Endothelial cell of umbilical vein (primary cell): ENCODE data around the gene ITIH4. TPM values are rescaled to one million over a fixed set of nuclear protein-coding genes. Genes with fewer than 3 reads are reported as not detected.

Source experiments
- BruUV-seq: library from RNA; stranded (reverse); fragments of 400-500 nt; replicated peaks from 2 replicates; lab custom pipeline; 2021; lab: Mats Ljungman, UMichigan
- CTCF ChIA-PET: fragments of 300-600, 350-600 bp; sonication (Branson Sonifier 250); formaldehyde crosslinking; loops from one replicate; lab custom pipeline; 2021; ENCODE audit warnings: antibody characterized with exemption, inconsistent platforms; lab: Charles Lee
- POLR2A ChIA-PET: fragments of 300-600, 350-600 bp; sonication (Branson Sonifier 250); formaldehyde crosslinking; loops from one replicate; lab custom pipeline; 2021; ENCODE audit warnings: antibody characterized with exemption, inconsistent platforms; lab: Charles Lee
- DNase-seq: peaks from one replicate; pipeline ENCODE4 v3.0.0-alpha.2; 2011; ENCODE audit warnings: low read depth, low spot score
- FAIRE-seq: peaks from 2 replicates; lab custom pipeline; 2011; peaks lifted over from hg19 to GRCh38; lab: Jason Lieb, UNC
- H2AFZ ChIP-seq: 2 replicates; pipeline ENCODE4 v1.6.0; 2012; ENCODE audit warnings: low read depth, low read length, control low read depth, inconsistent platforms
- H3K27ac ChIP-seq: 2 replicates; pipeline ENCODE4 v1.5.1; 2011; ENCODE audit warnings: low read depth, mild to moderate bottlenecking, control low read depth, low read length, moderate library complexity; ENCODE audit not compliant: insufficient read depth
- H3K27me3 ChIP-seq, 2 experiments: 2 replicates each; pipeline versions ENCODE4 v1.6.0 to v1.6.1; 2011; ENCODE audit warnings: low read length in 2 of 2, mixed read lengths in 1 of 2; ENCODE audit not compliant: control insufficient read depth in 2 of 2, insufficient read depth in 2 of 2
- H3K36me3 ChIP-seq, 2 experiments: 2 replicates in 1 of 2; 3 replicates in 1 of 2; pipeline ENCODE4 v1.5.1; 2011; ENCODE audit warnings: low read length in 2 of 2, mild to moderate bottlenecking in 1 of 2, moderate library complexity in 1 of 2; ENCODE audit not compliant: control insufficient read depth in 2 of 2, insufficient read depth in 2 of 2; ENCODE audit errors: extremely low read depth in 1 of 2
- H3K4me1 ChIP-seq: 3 replicates; pipeline ENCODE4 v1.5.1; 2011; ENCODE audit warnings: mild to moderate bottlenecking, low read length; ENCODE audit not compliant: control insufficient read depth, insufficient read depth; ENCODE audit errors: extremely low read depth
- H3K4me2 ChIP-seq: 2 replicates; pipeline ENCODE4 v1.6.1; 2011; ENCODE audit warnings: low read length, control low read depth, mixed read lengths; ENCODE audit not compliant: insufficient read depth
- H3K4me3 ChIP-seq, 3 experiments: fragments of 200-600 bp in 1 of 3; sonication (generic), shearing (Covaris generic) in 1 of 3; replicated peaks in 1 of 3; 2 replicates each; pipeline ENCODE4 v1.5.1; 2011 to 2016; ENCODE audit warnings: control low read depth in 3 of 3, low read length in 3 of 3, mild to moderate bottlenecking in 2 of 3, inconsistent platforms in 1 of 3, low read depth in 1 of 3, moderate library complexity in 1 of 3; ENCODE audit not compliant: insufficient read depth in 1 of 3
- H3K79me2 ChIP-seq: 2 replicates; pipeline ENCODE4 v1.6.0; 2012; ENCODE audit warnings: low read length, inconsistent platforms; ENCODE audit not compliant: control insufficient read depth, insufficient read depth
- H3K9ac ChIP-seq: replicated peaks from 2 replicates; pipeline ENCODE3; 2011; ENCODE audit warnings: low read length, control low read depth; ENCODE audit not compliant: insufficient read depth; ENCODE audit errors: extremely low read depth
- H3K9me1 ChIP-seq: replicated peaks from 3 replicates; pipeline ENCODE4 v1.6.0; 2011; ENCODE audit warnings: mild to moderate bottlenecking, low read length; ENCODE audit not compliant: control insufficient read depth, insufficient read depth; ENCODE audit errors: extremely low read depth
- H3K9me3 ChIP-seq: replicated peaks from 2 replicates; pipeline ENCODE4 v1.5.1; 2012; ENCODE audit warnings: low read length, inconsistent platforms; ENCODE audit not compliant: control insufficient read depth, insufficient read depth
- H4K20me1 ChIP-seq: replicated peaks from 2 replicates; pipeline ENCODE3; 2011; ENCODE audit warnings: mild to moderate bottlenecking, low read length; ENCODE audit not compliant: control insufficient read depth, insufficient read depth; ENCODE audit errors: extremely low read depth
- EZH2 ChIP-seq: IDR thresholded peaks from 2 replicates; pipeline ENCODE4 v1.6.1; 2012; ENCODE audit warnings: borderline replicate concordance, low read depth, mild to moderate bottlenecking, moderate library complexity, low read length, inconsistent platforms; ENCODE audit not compliant: severe bottlenecking
- FOS ChIP-seq: IDR thresholded peaks from 2 replicates; pipeline ENCODE4 v1.6.1; 2011; ENCODE audit warnings: mild to moderate bottlenecking, low read length, moderate library complexity, borderline replicate concordance; ENCODE audit not compliant: insufficient read depth
- GATA2 ChIP-seq: IDR thresholded peaks from 2 replicates; pipeline ENCODE4 v1.7.0; 2011; ENCODE audit warnings: low read depth, mild to moderate bottlenecking, moderate library complexity, mixed read lengths, low read length; ENCODE audit not compliant: insufficient read length, insufficient read depth
- JUN ChIP-seq: IDR thresholded peaks from 2 replicates; pipeline ENCODE4 v1.6.1; 2011; ENCODE audit warnings: borderline replicate concordance, low read depth; ENCODE audit not compliant: insufficient read length, insufficient read depth
- MYC ChIP-seq: IDR thresholded peaks from one replicate; pipeline ENCODE4 v1.6.1; 2011; ENCODE audit warnings: mild to moderate bottlenecking, low read depth, low read length
- POLR2A ChIP-seq: IDR thresholded peaks from 2 replicates; pipeline ENCODE4 v1.6.1; 2012; ENCODE audit warnings: low read depth, mild to moderate bottlenecking, control low read depth, low read length
- POLR2AphosphoS5 ChIP-seq: IDR thresholded peaks from 2 replicates; pipeline ENCODE4 v1.6.1; 2012; ENCODE audit warnings: low read depth, mild to moderate bottlenecking, control low read depth, low read length, moderate library complexity; ENCODE audit not compliant: insufficient read depth
- dilution Hi-C: fragments of 300-500 bp; cut with MboI; formaldehyde crosslinking; loops from one replicate; pipeline ENCODE4 v1.15.0; 2019; ENCODE audit warnings: low sequenced_read_pairs; ENCODE audit not compliant: extremely low pct_ligation_motif_present
- intact Hi-C: fragments of 100-400 bp; cut with micrococcal nuclease; formaldehyde crosslinking; loops from one replicate; pipeline ENCODE4 v1.10.0; 2022
- polyA plus RNA-seq, 4 experiments: library from polyadenylated mRNA; depleted of rRNA in 3 of 4; stranded (reverse) in 3 of 4; unstranded in 1 of 4; fragments of >200 nt; gene quantifications; 2 replicates each; pipeline versions ENCODE4 v1.2.1 to v1.2.3, GENCODE V29; 2011 to 2012; ENCODE audit warnings: missing spikeins in 1 of 4
- total RNA-seq: library from RNA; stranded (reverse); gene quantifications from 2 replicates; pipeline ENCODE4 v1.2.3, GENCODE V29; 2021
- TF ChIP-seq, protein P1 (sequence below): IDR thresholded peaks from 2 replicates; pipeline ENCODE4 v1.6.1; 2011; ENCODE audit not compliant: insufficient read depth, insufficient read length
- TF ChIP-seq, protein P2 (sequence below), 2 donors: IDR thresholded peaks; 1 replicate in 1 of 2; 2 replicates in 1 of 2; pipeline ENCODE4 v1.5.1; 2011; ENCODE audit warnings: low read length in 2 of 2, mild to moderate bottlenecking in 2 of 2, moderate library complexity in 2 of 2, control low read depth in 1 of 2, inconsistent platforms in 1 of 2, low read depth in 1 of 2; ENCODE audit not compliant: insufficient read depth in 1 of 2; ENCODE audit errors: extremely low read depth in 1 of 2

The ITIH4 gene
- total and polyA plus RNA-seq, 2 donors (not counting 3 experiments of a cell fraction or from before 2014, with no cell fraction given), result 0.17 to 2.4 TPM

DNA sequence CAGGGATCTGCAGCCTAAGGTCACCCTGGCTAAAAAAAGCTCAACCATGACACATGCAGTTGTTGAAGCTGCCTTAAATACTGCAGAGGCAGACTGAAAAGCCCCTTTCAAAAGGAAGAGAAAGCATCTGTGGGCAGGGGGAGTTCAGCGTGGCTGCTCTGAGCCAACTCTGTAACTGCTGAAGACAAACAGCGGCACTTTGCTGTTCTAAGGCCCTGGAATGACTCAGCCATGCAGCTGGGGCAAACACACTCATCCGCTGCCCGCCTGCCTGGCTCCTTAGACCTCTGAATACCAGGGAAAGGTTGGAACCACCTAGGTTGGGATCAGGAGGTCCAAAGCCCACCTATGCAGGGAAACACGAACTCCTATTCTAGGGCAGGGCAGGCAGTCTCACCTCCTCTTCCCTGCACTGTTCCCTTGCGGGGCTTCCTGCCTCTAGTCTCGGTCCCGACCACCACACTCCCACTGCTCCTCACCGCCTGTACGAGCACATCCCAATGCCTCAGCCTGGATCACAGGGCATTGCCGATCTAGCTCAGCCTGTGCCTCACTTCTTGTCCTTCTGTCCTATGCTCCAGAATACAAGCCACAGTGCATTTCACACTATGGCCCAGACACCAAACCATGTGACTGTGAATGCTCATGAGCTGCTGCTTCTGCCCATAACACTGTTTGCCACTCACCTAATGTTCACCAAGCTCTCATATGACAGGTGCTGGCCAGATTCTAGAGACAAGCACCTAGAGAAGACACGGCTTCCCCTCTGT lies 10.9 kb upstream of the ITIH4 start:
- dilution Hi-C loops (no loop called here), intact Hi-C loops (no loop called here)
- H3K4me3 ChIP-seq, result no peak overlapping the region
- FAIRE-seq, result no peak
- H3K9ac ChIP-seq, result no peak overlapping the region
- H3K4me2 ChIP-seq, result no peak overlapping the region
- ChIA-PET POLR2A (no interaction called here), CTCF (interaction anchor here (0.6 kb wide), 1 partner anchor 93 kb away, joined by 3 read pairs; no protein-coding TSS in a partner anchor)
- H3K9me3 ChIP-seq, result no peaks in the 10 kb centered on the region
- H3K4me1 ChIP-seq, result no peaks in the 10 kb centered on the region
- no peaks in the 10 kb centered on the region for H4K20me1 ChIP-seq
- no TSS peak for BruUV-seq
- no peaks in the 10 kb centered on the region for H3K27me3 ChIP-seq
- no peaks in the 10 kb centered on the region for H3K9me1 ChIP-seq
- TF ChIP-seq MYC (no peak), FOS (no peak), GATA2 (no peak), EZH2 (no peak), POLR2A (no peak), JUN (no peak), POLR2AphosphoS5 (no peak)
- TF ChIP-seq, protein P1, sequence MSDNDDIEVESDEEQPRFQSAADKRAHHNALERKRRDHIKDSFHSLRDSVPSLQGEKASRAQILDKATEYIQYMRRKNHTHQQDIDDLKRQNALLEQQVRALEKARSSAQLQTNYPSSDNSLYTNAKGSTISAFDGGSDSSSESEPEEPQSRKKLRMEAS, result no peak
- TF ChIP-seq, protein P2, sequence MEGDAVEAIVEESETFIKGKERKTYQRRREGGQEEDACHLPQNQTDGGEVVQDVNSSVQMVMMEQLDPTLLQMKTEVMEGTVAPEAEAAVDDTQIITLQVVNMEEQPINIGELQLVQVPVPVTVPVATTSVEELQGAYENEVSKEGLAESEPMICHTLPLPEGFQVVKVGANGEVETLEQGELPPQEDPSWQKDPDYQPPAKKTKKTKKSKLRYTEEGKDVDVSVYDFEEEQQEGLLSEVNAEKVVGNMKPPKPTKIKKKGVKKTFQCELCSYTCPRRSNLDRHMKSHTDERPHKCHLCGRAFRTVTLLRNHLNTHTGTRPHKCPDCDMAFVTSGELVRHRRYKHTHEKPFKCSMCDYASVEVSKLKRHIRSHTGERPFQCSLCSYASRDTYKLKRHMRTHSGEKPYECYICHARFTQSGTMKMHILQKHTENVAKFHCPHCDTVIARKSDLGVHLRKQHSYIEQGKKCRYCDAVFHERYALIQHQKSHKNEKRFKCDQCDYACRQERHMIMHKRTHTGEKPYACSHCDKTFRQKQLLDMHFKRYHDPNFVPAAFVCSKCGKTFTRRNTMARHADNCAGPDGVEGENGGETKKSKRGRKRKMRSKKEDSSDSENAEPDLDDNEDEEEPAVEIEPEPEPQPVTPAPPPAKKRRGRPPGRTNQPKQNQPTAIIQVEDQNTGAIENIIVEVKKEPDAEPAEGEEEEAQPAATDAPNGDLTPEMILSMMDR (IDR thresholded peaks at IDR 0.05; ENCODE audit: extremely low read depth in 1 of 2, insufficient read depth in 1 of 2, low read depth in 1 of 2, low read length in 2 of 2), result no peak
- H2AFZ ChIP-seq, result no peak overlapping the region
- DNase-seq, result no peak
- no peak overlapping the region for H3K27ac ChIP-seq
- no peaks in the 10 kb centered on the region for H3K79me2 ChIP-seq
- H3K36me3 ChIP-seq, result peaks cover 0 to 5% of the 10 kb centered on the region in 2 experiments
